ENCODE measurements around the gene BMS1.
"Not testable (repeated sequence)": the region's sequence is repeated elsewhere in the genome, so short reads cannot be mapped to it uniquely, and the experiment has no call there.

Gene BMS1

GRCh38 chr10:42801135-42801534 lies 18.5 kb downstream of the BMS1 start:
- FAIRE-seq: no peak

GRCh38 chr10:42802876-42803275 lies 20.3 kb downstream of the BMS1 start:
- peak; percentile 21 for FAIRE-seq

DNA sequence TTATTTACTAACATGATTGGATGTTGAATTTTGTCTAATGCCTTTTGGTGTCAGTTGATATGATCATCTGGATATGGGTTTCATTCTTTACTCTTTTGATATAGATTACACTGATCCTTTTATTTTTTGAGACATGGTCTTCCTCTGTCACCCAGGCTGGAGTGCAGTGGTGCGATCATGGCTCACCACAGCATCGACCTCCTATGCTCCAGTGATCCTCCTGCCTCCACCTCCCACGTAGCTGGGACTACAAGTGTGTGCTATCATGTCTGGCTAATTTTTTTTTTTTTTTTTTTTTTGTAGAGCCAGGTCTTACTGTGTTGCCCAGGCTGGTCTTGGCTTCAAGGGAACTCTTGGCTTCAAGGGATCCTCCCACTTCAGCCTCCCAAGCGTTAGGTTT lies 27.1 kb downstream of the BMS1 start:
- FAIRE-seq: no peak

DNA sequence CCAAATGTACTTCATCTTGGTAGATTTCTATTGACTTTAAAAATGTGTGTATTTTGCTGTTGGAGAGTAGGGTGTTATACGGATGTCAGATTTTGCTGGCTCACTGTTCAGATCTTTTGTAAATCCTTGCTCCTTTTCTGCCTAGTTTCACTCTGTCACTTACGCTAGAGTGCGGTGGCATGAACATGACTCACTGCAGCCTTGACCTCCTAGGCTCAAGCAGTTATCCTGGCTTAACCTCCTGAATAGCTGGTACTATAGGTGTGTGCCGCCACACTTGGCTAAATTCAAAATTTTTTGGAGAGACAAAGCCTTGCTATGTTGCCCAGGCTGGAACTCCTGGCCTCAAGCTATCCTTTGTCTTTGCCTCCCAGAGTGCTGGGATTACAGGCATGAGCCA lies 29.4 kb downstream of the BMS1 start:
- no peak for FAIRE-seq

- not testable (repeated sequence) for FAIRE-seq
These were observed 31.5 kb downstream of the BMS1 start for GRCh38 chr10:42813989-42814687.

- not testable (repeated sequence) for FAIRE-seq
These were observed 33.7 kb downstream of the BMS1 start for GRCh38 chr10:42816334-42816733.

DNA sequence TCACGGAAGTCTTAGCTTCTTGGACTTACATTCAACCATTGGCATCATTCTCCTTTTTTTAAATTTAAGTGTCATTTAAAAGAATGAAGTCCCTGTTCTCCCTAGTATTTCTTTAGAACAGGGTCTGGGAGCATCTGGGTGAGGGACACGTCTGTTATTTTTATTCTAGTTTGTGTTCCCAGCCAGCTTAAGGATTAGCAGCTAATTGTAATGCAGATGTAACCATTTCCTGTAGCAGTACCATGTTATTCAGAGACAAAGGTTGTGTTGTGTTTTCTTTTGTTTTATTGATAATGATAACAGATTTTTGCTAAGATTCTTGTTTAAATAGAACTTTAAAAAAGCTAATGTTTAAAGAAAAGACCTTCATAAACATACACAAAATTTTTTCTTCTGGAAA lies 34.3 kb downstream of the BMS1 start:
- FAIRE-seq: no peak

- not testable (repeated sequence) for FAIRE-seq
These were observed 34.8 kb downstream of the BMS1 start for GRCh38 chr10:42817417-42817816.

DNA sequence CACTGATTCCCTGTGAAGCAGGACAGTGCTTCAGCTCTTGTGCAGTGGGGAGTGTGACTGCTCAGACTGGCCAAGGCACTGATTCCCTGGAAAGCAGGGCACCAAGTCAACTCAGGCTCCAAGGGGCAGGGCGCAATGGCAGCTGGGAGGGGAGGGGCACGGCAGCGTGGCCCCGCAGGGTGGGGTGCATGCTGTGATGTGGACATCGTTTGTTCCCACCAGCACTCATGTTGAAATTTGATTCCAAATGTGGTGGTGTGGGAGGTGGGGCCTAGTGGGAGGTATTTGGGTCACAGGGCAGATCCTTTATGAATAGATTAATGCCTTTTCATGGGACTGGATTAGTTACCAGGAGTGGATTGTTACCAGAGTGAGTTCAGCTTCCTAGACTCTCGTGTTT lies 44.2 kb downstream of the BMS1 start:
- FAIRE-seq: not testable (repeated sequence)

GRCh38 chr10:42827201-42827600 lies 44.6 kb downstream of the BMS1 start:
- FAIRE-seq: no peak

DNA sequence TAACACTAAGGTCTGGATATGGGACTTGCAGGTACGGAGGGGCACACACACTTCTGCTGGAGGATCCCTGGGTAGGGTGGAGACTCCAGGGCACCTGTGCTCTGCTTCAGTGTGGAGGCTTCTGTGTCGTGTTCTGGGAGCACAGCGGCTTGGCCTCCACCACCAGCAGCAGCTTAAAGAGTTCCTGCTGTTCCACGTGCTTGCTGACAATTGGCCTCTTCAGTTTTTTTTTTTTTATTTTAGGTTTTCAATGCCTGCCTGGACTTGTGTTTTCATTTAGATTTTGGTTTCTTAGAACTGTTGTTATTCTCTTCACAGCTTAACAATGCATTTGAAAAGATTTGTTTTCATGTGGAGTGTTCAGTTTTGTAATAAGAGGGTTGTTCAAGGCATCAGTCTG lies 45.8 kb downstream of the BMS1 start:
- FAIRE-seq: not testable (repeated sequence)

- FAIRE-seq: no peak
These were observed 47.6 kb downstream of the BMS1 start for GRCh38 chr10:42830237-42830636.

DNA sequence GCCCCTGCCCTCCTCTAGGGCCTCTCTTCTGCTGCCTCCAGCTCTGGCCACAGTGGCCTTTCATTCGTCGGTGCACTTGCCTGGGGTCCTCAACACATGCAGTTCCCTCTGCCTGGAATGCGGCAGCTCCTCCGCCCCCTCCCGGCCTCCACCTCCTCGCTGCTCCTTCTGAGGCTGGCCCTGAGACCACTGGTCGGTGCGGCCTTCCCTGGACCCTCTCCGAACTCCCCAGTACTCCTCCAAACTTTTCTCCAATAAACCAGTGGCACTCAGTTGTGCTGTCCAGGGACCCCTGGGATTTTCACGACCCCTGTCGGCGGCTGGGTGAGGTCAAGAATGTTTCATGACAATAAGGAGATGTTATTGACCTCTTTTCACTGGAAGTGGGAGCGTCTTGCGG lies 53.5 kb downstream of the BMS1 start:
- no peak for FAIRE-seq

- FAIRE-seq: no peak
These were observed 54.3 kb downstream of the BMS1 start for GRCh38 chr10:42836771-42837468.

GRCh38 chr10:42844810-42845209 lies 62.2 kb downstream of the BMS1 start:
- FAIRE-seq: not testable (repeated sequence)

GRCh38 chr10:42847261-42847660 lies 64.7 kb downstream of the BMS1 start:
- FAIRE-seq: not testable (repeated sequence)

DNA sequence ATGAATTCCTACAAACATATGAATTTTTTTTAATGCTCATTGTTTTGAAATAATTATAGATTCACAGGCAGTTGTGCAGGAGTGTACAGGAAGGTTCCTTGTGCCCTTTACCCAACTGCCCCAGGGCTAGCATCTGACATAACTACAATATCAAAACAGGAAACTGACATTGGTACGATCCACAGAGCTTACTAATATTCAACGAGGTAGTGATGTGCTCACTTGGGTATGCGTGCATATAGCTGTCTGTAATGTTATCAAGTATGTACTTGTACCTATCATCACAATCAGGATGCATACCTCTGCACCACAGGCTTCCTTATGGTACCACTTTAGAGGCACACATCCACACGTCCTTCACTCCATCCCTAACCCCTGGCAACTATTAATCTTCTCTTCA lies 68.3 kb downstream of the BMS1 start:
- no peak for FAIRE-seq

- FAIRE-seq: no peak
These were observed 76.7 kb downstream of the BMS1 start for GRCh38 chr10:42859256-42859655.

GRCh38 chr10:42860016-42860415 lies 77.4 kb downstream of the BMS1 start:
- FAIRE-seq: not testable (repeated sequence)

DNA sequence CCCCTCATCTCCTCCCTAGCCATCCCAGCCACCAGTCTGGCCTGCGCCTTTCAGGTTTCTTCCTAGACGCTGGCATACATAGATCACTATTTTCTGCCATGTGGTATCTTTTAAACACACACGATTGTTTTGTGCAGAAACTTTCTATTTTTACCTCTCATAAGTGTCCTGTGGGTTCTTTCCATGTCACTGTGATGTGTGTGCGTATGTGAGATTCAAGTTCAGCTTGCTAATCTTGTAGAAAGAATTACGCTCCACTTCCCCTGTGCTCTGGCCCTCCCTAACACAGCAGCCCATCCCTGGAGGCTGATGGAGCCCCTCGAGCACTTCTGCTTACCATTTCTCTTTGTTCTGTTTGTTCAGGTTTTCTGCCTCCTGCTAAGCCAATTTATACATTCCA lies 80.2 kb downstream of the BMS1 start:
- not testable (repeated sequence) for FAIRE-seq

DNA sequence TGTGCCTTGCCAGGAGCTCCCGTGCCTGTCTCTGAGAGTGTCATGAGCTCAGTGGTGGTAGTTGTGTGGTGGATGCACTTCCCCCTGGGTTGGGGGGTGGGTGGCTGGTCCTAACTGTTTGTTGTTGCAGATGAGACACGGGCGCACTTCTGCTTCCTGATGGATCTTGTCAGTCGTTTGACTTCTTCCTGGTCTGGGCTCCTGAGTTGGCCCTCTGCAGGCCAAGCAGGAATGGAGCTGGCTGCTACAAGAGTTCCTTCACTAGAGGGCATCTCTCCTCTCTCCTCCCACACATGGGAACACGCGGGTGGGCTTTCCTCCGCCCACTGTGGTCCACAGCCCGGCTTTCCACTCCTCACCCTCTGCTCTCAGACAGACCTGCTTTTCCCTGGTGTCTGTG lies 82.0 kb downstream of the BMS1 start:
- no peak for FAIRE-seq

DNA sequence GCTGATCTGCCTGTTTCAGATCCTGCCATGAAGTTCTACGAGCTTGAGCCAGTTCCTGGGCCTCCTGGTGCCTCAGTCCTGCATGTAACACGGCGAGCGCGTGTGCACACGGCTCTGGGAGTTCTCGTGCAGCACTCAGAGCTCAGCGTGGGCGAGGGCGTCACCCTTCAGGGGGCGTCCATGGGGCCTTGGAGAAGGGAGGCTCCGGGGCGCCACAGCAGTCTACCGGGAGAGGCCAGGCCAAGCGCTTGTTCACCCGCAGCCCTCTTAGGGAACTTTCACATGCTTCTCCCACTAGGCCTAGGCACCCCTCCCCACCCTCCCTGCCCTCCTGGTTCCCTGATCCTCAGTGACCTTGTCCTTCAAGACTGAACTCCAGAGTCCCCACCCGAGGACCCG lies 83.1 kb downstream of the BMS1 start:
- FAIRE-seq: no peak

GRCh38 chr10:42866115-42866995 lies 83.8 kb downstream of the BMS1 start:
- FAIRE-seq: no peak

- no peak for FAIRE-seq
These were observed 85.0 kb downstream of the BMS1 start for GRCh38 chr10:42867571-42867970.
